GM19240 (cell line): Measurements from ENCODE around the gene MYO5A.

ENCODE experiments used
- DNase-seq: peaks from one replicate; pipeline ENCODE4 v3.0.0; 2011; ENCODE audit warnings: low spot score; ENCODE audit not compliant: insufficient read length

Gene MYO5A

DNA sequence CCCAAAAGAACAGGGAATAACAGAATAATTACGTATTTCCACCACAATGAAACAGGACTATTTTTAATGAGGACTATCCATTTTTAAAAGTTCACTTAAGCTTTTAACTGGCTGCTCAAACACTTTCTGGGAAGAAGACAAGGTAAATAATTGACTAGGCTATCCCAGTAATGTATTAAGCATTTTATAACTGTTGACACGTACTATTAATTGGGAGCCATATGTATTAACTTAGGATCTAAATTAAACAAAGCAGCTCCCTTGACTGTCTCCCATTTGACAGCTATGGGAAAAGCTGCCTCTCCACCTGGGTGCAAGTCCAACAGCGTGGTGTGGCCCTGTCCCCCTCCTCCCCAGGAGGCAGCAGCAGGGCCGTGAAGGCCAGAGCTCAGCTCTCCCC, 269.2 kb downstream of the MYO5A start:
- no peak for DNase-seq

DNA sequence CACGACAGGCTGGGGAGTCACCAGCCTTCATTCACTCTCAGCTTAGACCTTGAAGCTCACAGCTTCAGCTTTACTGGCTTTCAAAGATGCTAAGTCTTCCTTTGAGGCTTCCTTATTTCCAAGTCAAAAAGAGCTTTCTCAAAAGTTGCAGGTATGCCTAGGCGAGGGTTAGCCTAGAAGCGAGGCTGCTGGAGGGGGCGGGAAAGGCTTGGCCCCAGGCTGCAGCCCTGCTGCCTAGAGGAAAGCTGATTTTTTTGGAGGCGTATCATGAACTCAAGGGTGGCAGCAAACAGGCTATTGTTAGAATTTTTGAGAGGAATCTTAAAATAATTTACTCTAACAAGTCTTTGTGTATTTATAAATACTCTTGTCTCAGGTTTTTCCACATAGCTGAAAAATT, 270.2 kb downstream of the MYO5A start:
- no peak for DNase-seq

DNA sequence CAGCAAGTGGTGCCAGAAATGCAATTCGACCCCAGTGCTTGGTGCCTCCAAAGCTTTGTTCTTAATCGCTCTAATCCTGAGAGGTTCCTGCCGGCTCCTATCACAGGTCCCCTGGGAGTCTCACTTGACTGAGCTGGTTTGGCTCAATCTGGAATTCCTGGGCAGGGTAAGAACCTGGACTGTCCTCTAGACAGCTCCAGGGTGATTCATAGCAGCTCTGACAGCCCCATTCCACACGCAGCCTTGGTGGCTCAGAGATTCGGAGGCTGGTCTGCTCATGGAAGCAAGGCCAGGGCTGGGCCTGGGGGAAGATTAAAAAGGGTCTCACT, 271.0 kb downstream of the MYO5A start:
- no peak for DNase-seq
